Stimulated activated CD4-positive, alpha-beta T cell treated with anti-CD3 and anti-CD28 coated beads, Interleukin-15, amount 100 ng/mL, for 48 hours (primary cell): Measurements from ENCODE around the gene SST.

Source experiments
- DNase-seq, 2 donors: peaks; one replicate each; pipeline ENCODE4 v3.0.0-alpha.2; 2020; ENCODE audit warnings: low read depth in 2 of 2

The SST gene

GRCh38 chr3:187669675-187670504 lies at the start of gene SST:
SST (minus strand) TSS chr3:187670394; CDS start chr3:187670291, 103 bp downstream.
- no peak for DNase-seq

- DNase-seq = no peak
These were observed 49.6 kb upstream of the SST start for GRCh38 chr3:187719628-187720336.

GRCh38 chr3:187718802-187719201 lies 48.6 kb upstream of the SST start:
- no peak for DNase-seq

GRCh38 chr3:187717572-187717971 lies 47.4 kb upstream of the SST start:
- DNase-seq = no peak

- peak; percentile 43 to 58 for DNase-seq
These were observed 44.3 kb upstream of the SST start for GRCh38 chr3:187714404-187714979.

- DNase-seq = no peak
These were observed 43.3 kb upstream of the SST start for GRCh38 chr3:187713504-187713903.

- DNase-seq = no peak
These were observed 39.0 kb upstream of the SST start for GRCh38 chr3:187709155-187709554.

GRCh38 chr3:187708696-187709095 lies 38.5 kb upstream of the SST start:
- no peak for DNase-seq

- no peak for DNase-seq
These were observed 36.8 kb upstream of the SST start for GRCh38 chr3:187706971-187707370.

GRCh38 chr3:187705164-187705563 lies 35.0 kb upstream of the SST start:
- no peak for DNase-seq

GRCh38 chr3:187702507-187703033 lies 32.4 kb upstream of the SST start, which contains the start of gene RTP2:
RTP2 (minus strand) TSS chr3:187702557; CDS start chr3:187702128, 429 bp downstream.
- DNase-seq = no peak

- DNase-seq = no peak
These were observed 30.1 kb upstream of the SST start for GRCh38 chr3:187700249-187700648.

GRCh38 chr3:187698499-187699399 lies 28.6 kb upstream of the SST start:
- DNase-seq = no peak

GRCh38 chr3:187696021-187696420 lies 25.8 kb upstream of the SST start:
- DNase-seq = no peak

- DNase-seq = no peak
These were observed 25.3 kb upstream of the SST start for GRCh38 chr3:187695449-187695848.

- DNase-seq = no peak
These were observed 24.6 kb upstream of the SST start for GRCh38 chr3:187694801-187695200.

GRCh38 chr3:187693431-187693830 lies 23.2 kb upstream of the SST start:
- no peak for DNase-seq

GRCh38 chr3:187689984-187690383 lies 19.8 kb upstream of the SST start:
- DNase-seq = no peak

GRCh38 chr3:187686621-187687273 lies 16.6 kb upstream of the SST start:
- no peak for DNase-seq

- no peak for DNase-seq
These were observed 15.8 kb upstream of the SST start for GRCh38 chr3:187685948-187686347.

GRCh38 chr3:187684880-187685279 lies 14.7 kb upstream of the SST start:
- no peak for DNase-seq
